Measurements from ENCODE around the gene RFC5. TPM values are rescaled to one million over a fixed set of nuclear protein-coding genes. Genes with fewer than 3 reads are reported as not detected.
A peak's percentile ranks its signal among the peaks of the same experiment; 100 is the strongest.

RFC5 gene
- total and polyA plus RNA-seq, 2 of the 13 experiments (the other 11 are each of a cell fraction or from before 2014, with no cell fraction given), result 16.8 to 51.4 TPM

GRCh38 chr12:118052324-118053070 is 36.0 kb downstream of the RFC5 start (continued):
- TF ChIP-seq ATF7 (IDR thresholded peaks at IDR 0.05), result peak; percentile 65
- TF ChIP-seq ATF7 (CRISPR knock-in tag; IDR thresholded peaks at IDR 0.05), result peak; percentile 77; the same call in 1 of the 2 replicates
- TF ChIP-seq ZNF124 (CRISPR knock-in tag; IDR thresholded peaks at IDR 0.05), result peak; percentile 37; the same call in 1 of the 2 replicates
- TF ChIP-seq SATB2 (CRISPR knock-in tag; IDR thresholded peaks at IDR 0.05), result no peak
- no peak for TF ChIP-seq POLR2AphosphoS5 (IDR thresholded peaks at IDR 0.05; ENCODE audit: low read depth, low read length)
- TF ChIP-seq SNAPC5 (CRISPR knock-in tag; IDR thresholded peaks at IDR 0.05; ENCODE audit: borderline replicate concordance), result no peak
- no peak for TF ChIP-seq CREBL2 (CRISPR knock-in tag; IDR thresholded peaks at IDR 0.05; ENCODE audit: borderline replicate concordance)
- no peak; the same call in 1 of the 2 replicates for TF ChIP-seq SMARCE1 (IDR thresholded peaks at IDR 0.05; ENCODE audit: borderline replicate concordance)
- peak; percentile 49; the same call in 1 of the 2 replicates for TF ChIP-seq PBX2 (CRISPR knock-in tag; IDR thresholded peaks at IDR 0.05)
- peak; percentile 83 for TF ChIP-seq KDM2A (CRISPR knock-in tag; IDR thresholded peaks at IDR 0.05; ENCODE audit: borderline replicate concordance, low read depth)
- TF ChIP-seq ZNF644 (CRISPR knock-in tag; IDR thresholded peaks at IDR 0.05; ENCODE audit: low read depth), result peak; percentile 99
- TF ChIP-seq NRL (CRISPR knock-in tag; IDR thresholded peaks at IDR 0.05; ENCODE audit: borderline replicate concordance), result peak; percentile 42; the same call in 1 of the 2 replicates
- peak; percentile 84; the same call in 1 of the 2 replicates for TF ChIP-seq MXD4 (CRISPR knock-in tag; IDR thresholded peaks at IDR 0.05)
- no peak for TF ChIP-seq NFIB (CRISPR knock-in tag; IDR thresholded peaks at IDR 0.05; ENCODE audit: borderline replicate concordance)
- TF ChIP-seq NPAS2 (CRISPR knock-in tag; IDR thresholded peaks at IDR 0.05; ENCODE audit: borderline replicate concordance), result no peak
- TF ChIP-seq ZNF512 (CRISPR knock-in tag; IDR thresholded peaks at IDR 0.05), result no peak
- peak; percentile 97 for TF ChIP-seq TARDBP (CRISPR knock-in tag; IDR thresholded peaks at IDR 0.05)
- TF ChIP-seq HMGXB3 (CRISPR knock-in tag; IDR thresholded peaks at IDR 0.05; ENCODE audit: borderline replicate concordance), result peak; percentile 85; the same call in 1 of the 2 replicates
- peak; percentile 88 for TF ChIP-seq TBX3 (IDR thresholded peaks at IDR 0.05; ENCODE audit: borderline replicate concordance)
- no peak for TF ChIP-seq ZNF577 (CRISPR knock-in tag; IDR thresholded peaks at IDR 0.05; ENCODE audit: borderline replicate concordance, low read depth)
